GM23338 (cell line): ENCODE results near the gene MACROD1. TPM values are rescaled to one million over a fixed set of nuclear protein-coding genes. Genes with fewer than 3 reads are reported as not detected.

Experiments used
- ATAC-seq: fragments of 200-7000 bp; cut with Tn5 transposase; 3 replicates; pipeline ENCODE4 v1.9.1; 2020
- DNase-seq: peaks from one replicate; pipeline ENCODE4 v3.0.0-alpha.2; 2015; ENCODE audit warnings: low spot score
- H2AFZ ChIP-seq: fragments of 200-600 bp; sonication (generic); 2 replicates; pipeline ENCODE4 v1.8.0; 2016; ENCODE audit warnings: antibody characterized with exemption, mild to moderate bottlenecking, moderate library complexity
- H3F3A ChIP-seq: fragments of 200-600 bp; sonication (generic); replicated peaks from 2 replicates; pipeline ENCODE4 v1.8.0; 2017; ENCODE audit warnings: antibody characterized with exemption, mixed run types, low read depth
- H3K27ac ChIP-seq: fragments of 200-600 bp; sonication (generic); 2 replicates; pipeline ENCODE4 v1.6.1; 2016; ENCODE audit warnings: low read depth
- H3K27me3 ChIP-seq: fragments of 200-600 bp; sonication (generic); 2 replicates; pipeline ENCODE4 v1.8.0; 2016; ENCODE audit warnings: mild to moderate bottlenecking, mixed run types, moderate library complexity; ENCODE audit not compliant: insufficient read depth
- H3K36me3 ChIP-seq: fragments of 200-600 bp; sonication (generic); 2 replicates; pipeline ENCODE4 v1.8.0; 2016; ENCODE audit warnings: mild to moderate bottlenecking; ENCODE audit not compliant: insufficient read depth
- H3K4me1 ChIP-seq: fragments of 200-600 bp; sonication (generic); 2 replicates; pipeline ENCODE4 v1.8.0; 2016; ENCODE audit warnings: mild to moderate bottlenecking, moderate library complexity; ENCODE audit not compliant: insufficient read depth
- H3K4me2 ChIP-seq: fragments of 200-600 bp; sonication (generic); 2 replicates; pipeline ENCODE4 v1.7.1; 2017; ENCODE audit warnings: mixed run types
- H3K4me3 ChIP-seq: fragments of 200-600 bp; sonication (generic); 2 replicates; pipeline ENCODE4 v1.6.1; 2016; ENCODE audit warnings: mixed run types
- H3K79me2 ChIP-seq: fragments of 200-600 bp; sonication (generic); replicated peaks from 2 replicates; pipeline ENCODE4 v1.8.0; 2017; ENCODE audit warnings: mild to moderate bottlenecking; ENCODE audit not compliant: insufficient read depth
- H3K9me2 ChIP-seq: fragments of 200-600 bp; sonication (generic); 2 replicates; pipeline ENCODE4 v1.8.0; 2017; ENCODE audit not compliant: insufficient read depth
- H4K20me1 ChIP-seq: fragments of 200-600 bp; sonication (generic); replicated peaks from 2 replicates; pipeline ENCODE4 v1.8.0; 2017; ENCODE audit warnings: mild to moderate bottlenecking; ENCODE audit not compliant: insufficient read depth
- H3K27ac Mint-ChIP-seq: 2 replicates; pipeline ENCODE4 v1.8.0; 2020; ENCODE audit warnings: inconsistent platforms, mild to moderate bottlenecking, moderate library complexity, mixed read lengths
- H3K27me3 Mint-ChIP-seq: 3 replicates; pipeline ENCODE4 v1.8.0; 2022; ENCODE audit warnings: low read depth, mild to moderate bottlenecking, moderate library complexity, mixed read lengths, inconsistent platforms; ENCODE audit not compliant: insufficient read depth, poor library complexity
- H3K36me3 Mint-ChIP-seq: 3 replicates; pipeline ENCODE4 v1.8.0; 2021; ENCODE audit warnings: low read depth, mild to moderate bottlenecking, inconsistent platforms, moderate library complexity, mixed read lengths
- H3K4me1 Mint-ChIP-seq: 3 replicates; pipeline ENCODE4 v1.8.0; 2020; ENCODE audit warnings: mild to moderate bottlenecking, inconsistent platforms, mixed read lengths
- H3K4me3 Mint-ChIP-seq: 3 replicates; pipeline ENCODE4 v1.8.0; 2021; ENCODE audit warnings: moderate library complexity, mild to moderate bottlenecking, inconsistent platforms, mixed read lengths
- H3K9me3 Mint-ChIP-seq: 3 replicates; pipeline ENCODE4 v1.8.0; 2020; ENCODE audit warnings: moderate library complexity, mild to moderate bottlenecking, inconsistent platforms, mixed read lengths
- CREB1 ChIP-seq: fragments of 250-450 bp; sonication (Bioruptor Pico); IDR thresholded peaks from 2 replicates; pipeline ENCODE4 v1.5.0; 2020; ENCODE audit warnings: low read depth, mild to moderate bottlenecking, moderate library complexity
- CTCF ChIP-seq, 2 experiments: fragments of 200-600 bp in 1 of 2; sonication (generic) in 1 of 2; conservative IDR thresholded peaks; 2 replicates each; pipeline versions ENCODE4 v1.5.1 to v1.6.1; 2016 to 2017; ENCODE audit warnings: antibody characterized with exemption in 2 of 2, low read depth in 2 of 2, mild to moderate bottlenecking in 2 of 2, moderate library complexity in 1 of 2
- ETS1 ChIP-seq: IDR thresholded peaks from 2 replicates; pipeline ENCODE4 v1.6.1; 2016; ENCODE audit warnings: antibody characterized with exemption
- EZH2 ChIP-seq: fragments of 200-600 bp; sonication (generic); IDR thresholded peaks from one replicate; pipeline ENCODE4 v1.8.0; 2017; ENCODE audit warnings: antibody characterized with exemption, mild to moderate bottlenecking, low read depth; ENCODE audit not compliant: unreplicated experiment
- EZH2phosphoT487 ChIP-seq: fragments of 200-600 bp; sonication (generic); IDR thresholded peaks from one replicate; pipeline ENCODE4 v1.8.1; 2018; ENCODE audit warnings: antibody characterized with exemption; ENCODE audit not compliant: unreplicated experiment
- NANOG ChIP-seq: IDR thresholded peaks from 2 replicates; pipeline ENCODE4 v1.6.1; 2016; ENCODE audit warnings: antibody characterized with exemption, borderline replicate concordance
- POLR2AphosphoS5 ChIP-seq: IDR thresholded peaks from 2 replicates; pipeline ENCODE4 v1.6.1; 2016; ENCODE audit warnings: antibody characterized with exemption, low read depth
- REST ChIP-seq: IDR thresholded peaks from one replicate; pipeline ENCODE4 v1.6.1; 2018; ENCODE audit warnings: antibody characterized with exemption; ENCODE audit not compliant: unreplicated experiment
- STAT1 ChIP-seq: IDR thresholded peaks from one replicate; pipeline ENCODE4 v1.6.1; 2016; ENCODE audit warnings: antibody characterized with exemption; ENCODE audit not compliant: unreplicated experiment
- ZNF114 ChIP-seq: fragments of 250-450 bp; sonication (Bioruptor Pico); IDR thresholded peaks from 2 replicates; pipeline ENCODE4 v1.5.0; 2020; ENCODE audit warnings: mild to moderate bottlenecking, moderate library complexity
- ZNF331 ChIP-seq: fragments of 250-450 bp; sonication (Bioruptor Pico); IDR thresholded peaks from 2 replicates; pipeline ENCODE4 v1.5.0; 2020; ENCODE audit warnings: low read depth, mild to moderate bottlenecking, moderate library complexity
- ZNF462 ChIP-seq: fragments of 250-450 bp; sonication (Bioruptor Pico); IDR thresholded peaks from 2 replicates; pipeline ENCODE4 v1.5.0; 2020; ENCODE audit warnings: mild to moderate bottlenecking, moderate library complexity
- polyA plus RNA-seq: library from polyadenylated mRNA; unstranded; fragments of >200 nt; fragmentation: Nextera tagmentation; extraction: Ambion mirVana; gene quantifications from 2 replicates; pipeline ENCODE4 v1.2.1, GENCODE V29; 2016
- total RNA-seq: library from RNA; depleted of rRNA; stranded (reverse); fragments of >200 nt; shearing (Covaris generic); gene quantifications from 2 replicates; pipeline ENCODE4 v1.2.3, GENCODE V29; 2014

Gene MACROD1
- total and polyA plus RNA-seq, 2 experiments from 2014 or later: 33.0 to 51.6 TPM

- no peak for TF ChIP-seq ETS1
Measured at GRCh38 chr11:64198511-64198910, 32.6 kb upstream of the MACROD1 start (continued).

- Mint-ChIP-seq H3K4me3 (no peak overlapping the region), H3K27me3 (peaks cover 2% of the 10 kb centered on the region), H3K36me3 (peaks cover 94% of the 10 kb centered on the region), H3K9me3 (no peaks in the 10 kb centered on the region), H3K27ac (no peak overlapping the region), H3K4me1 (no peaks in the 10 kb centered on the region)
- Histone ChIP-seq H3K27ac (no peak overlapping the region), H3K27me3 (no peaks in the 10 kb centered on the region), H3K79me2 (peaks cover 18% of the 10 kb centered on the region; the same call in 1 of the 2 replicates), H3K36me3 (peaks cover 88% of the 10 kb centered on the region), H4K20me1 (peaks cover 70% of the 10 kb centered on the region), H3K9me2 (no peaks in the 10 kb centered on the region), H3K4me3 (no peak overlapping the region), H2AFZ (no peak overlapping the region), H3F3A (peaks cover 66% of the 10 kb centered on the region), H3K4me1 (no peaks in the 10 kb centered on the region), H3K4me2 (no peak overlapping the region)
- DNase-seq (no peak), ATAC-seq (no peak)
- TF ChIP-seq STAT1 (no peak), ZNF331 (CRISPR knock-in tag) (no peak), NANOG (no peak), ETS1 (no peak), ZNF462 (CRISPR knock-in tag) (no peak), EZH2 (no peak), CTCF (conservative IDR thresholded peaks at IDR 0.05; ENCODE audit: low read depth in 2 of 2) (no peak), EZH2phosphoT487 (no peak), REST (no peak), CREB1 (CRISPR knock-in tag) (no peak), POLR2AphosphoS5 (no peak), ZNF114 (CRISPR knock-in tag) (no peak)
Measured at GRCh38 chr11:64196626-64197025, 30.7 kb upstream of the MACROD1 start.
